Measurements from ENCODE around the gene C12orf60.

Gene C12orf60

DNA sequence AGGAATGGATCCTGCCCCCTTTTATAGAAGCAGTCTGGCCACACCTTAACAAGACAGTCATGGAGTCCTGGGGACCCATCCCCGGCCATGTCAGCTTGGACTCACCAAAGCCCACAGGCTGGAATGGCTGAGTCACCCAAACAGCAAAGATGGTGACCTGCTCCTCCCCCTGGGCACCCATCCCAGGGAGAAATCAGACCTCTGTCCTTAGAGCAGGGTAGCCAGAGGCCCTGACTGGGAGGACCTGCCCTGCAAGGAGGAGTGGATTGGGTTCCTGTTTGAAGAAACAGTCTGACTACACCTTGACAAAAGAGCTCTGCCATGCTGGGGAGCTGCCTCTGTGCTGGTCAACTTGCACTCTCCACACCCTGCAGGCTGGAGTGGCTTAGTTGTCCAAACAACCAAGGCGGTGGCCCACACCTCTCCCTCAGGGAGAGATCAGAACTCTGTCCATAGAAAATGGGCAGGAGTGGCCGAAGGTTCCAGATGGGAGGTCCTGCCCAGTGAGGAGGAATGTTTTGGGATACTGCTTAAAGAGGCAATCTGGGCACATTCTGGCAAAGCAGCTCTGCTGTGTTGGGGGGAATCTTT, 65.5 kb downstream of the C12orf60 start:
- no peak for DNase-seq (ENCODE audit: low read depth)
- no peak overlapping the region for H3K4me3 ChIP-seq (ENCODE audit: low read depth, low read length)
- TF ChIP-seq, protein P1, sequence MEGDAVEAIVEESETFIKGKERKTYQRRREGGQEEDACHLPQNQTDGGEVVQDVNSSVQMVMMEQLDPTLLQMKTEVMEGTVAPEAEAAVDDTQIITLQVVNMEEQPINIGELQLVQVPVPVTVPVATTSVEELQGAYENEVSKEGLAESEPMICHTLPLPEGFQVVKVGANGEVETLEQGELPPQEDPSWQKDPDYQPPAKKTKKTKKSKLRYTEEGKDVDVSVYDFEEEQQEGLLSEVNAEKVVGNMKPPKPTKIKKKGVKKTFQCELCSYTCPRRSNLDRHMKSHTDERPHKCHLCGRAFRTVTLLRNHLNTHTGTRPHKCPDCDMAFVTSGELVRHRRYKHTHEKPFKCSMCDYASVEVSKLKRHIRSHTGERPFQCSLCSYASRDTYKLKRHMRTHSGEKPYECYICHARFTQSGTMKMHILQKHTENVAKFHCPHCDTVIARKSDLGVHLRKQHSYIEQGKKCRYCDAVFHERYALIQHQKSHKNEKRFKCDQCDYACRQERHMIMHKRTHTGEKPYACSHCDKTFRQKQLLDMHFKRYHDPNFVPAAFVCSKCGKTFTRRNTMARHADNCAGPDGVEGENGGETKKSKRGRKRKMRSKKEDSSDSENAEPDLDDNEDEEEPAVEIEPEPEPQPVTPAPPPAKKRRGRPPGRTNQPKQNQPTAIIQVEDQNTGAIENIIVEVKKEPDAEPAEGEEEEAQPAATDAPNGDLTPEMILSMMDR (IDR thresholded peaks at IDR 0.05; ENCODE audit: control insufficient read depth, extremely low read depth, insufficient read depth), result no peak

DNA sequence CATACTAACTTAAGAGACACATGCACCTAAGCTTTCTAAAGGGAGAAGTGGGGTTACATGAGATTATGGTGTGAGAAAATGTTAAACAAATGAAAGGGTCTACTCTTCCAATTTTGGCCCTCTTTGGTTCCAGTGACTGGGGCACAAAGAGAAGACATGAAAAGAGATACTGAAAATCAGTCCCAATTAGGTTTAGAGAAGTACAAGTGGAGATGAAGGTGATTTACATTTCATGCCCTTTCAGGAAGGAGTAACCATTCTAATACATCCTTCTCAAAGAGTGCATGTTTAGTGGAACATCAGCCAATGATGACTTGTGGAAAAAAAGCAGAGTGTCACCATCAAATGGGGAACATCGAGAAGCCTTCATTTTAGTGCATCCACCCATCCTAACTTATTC, 67.8 kb downstream of the C12orf60 start:
- no peak for DNase-seq (ENCODE audit: low read depth)
- TF ChIP-seq, protein P1 (IDR thresholded peaks at IDR 0.05; ENCODE audit: control insufficient read depth, extremely low read depth, insufficient read depth), result no peak
- H3K4me3 ChIP-seq (ENCODE audit: low read depth, low read length), result no peak overlapping the region

DNA sequence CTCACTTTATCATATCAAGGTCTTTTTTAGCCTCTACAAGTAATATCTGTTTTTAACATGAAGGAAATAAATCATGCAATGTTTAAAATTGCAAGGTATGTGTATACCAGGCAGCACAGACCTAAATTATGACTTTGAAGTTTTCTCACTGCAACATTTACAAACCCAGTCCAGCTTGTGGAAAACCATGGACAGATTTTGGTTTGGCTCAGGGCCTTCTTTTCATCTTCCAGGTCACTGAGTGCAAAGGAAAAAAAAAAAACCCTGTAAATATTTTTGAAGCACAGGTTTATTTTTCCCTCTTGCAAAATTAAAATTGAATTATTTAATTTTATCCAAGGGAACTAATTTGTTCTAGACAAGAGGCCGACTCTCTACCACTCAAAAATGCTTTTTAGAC, 68.4 kb downstream of the C12orf60 start:
- no peak for DNase-seq (ENCODE audit: low read depth)
- TF ChIP-seq, protein P1 (IDR thresholded peaks at IDR 0.05; ENCODE audit: control insufficient read depth, extremely low read depth, insufficient read depth), result no peak
- no peak overlapping the region for H3K4me3 ChIP-seq (ENCODE audit: low read depth, low read length)

DNA sequence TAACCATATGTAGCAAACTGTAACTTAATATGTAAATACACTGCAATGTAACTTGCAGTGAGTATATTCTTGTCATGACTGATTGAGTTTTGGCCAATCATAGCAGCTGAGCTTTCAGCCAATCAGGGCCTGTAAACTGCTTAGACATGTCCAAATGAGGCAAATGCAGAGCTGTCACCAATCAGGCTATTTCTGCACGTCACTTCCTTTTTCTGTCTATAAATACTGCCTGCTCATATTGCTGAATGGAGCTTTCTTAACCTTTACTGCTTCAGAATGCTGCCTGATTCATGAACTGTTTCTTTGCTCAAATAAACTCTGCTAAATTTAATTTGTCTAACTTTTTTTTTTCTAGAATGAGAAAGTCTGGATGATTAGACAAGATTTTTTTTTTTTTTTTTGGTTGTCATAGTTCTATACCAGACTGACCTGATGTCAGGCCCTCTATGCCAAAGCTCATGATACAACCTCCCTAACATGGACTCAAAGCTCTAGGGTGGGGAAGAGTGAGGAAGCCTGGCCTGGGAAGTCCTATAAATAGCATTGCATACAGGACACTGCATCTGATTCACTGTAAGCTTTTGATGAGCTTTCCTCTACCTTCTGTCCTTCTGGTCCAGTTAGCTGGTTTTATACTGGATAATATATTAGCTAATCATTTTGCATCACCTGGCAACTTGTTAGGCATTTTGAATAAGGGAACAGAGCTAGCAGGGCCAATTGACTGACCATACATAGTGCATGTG, 70.1 kb downstream of the C12orf60 start:
- TF ChIP-seq, protein P1 (IDR thresholded peaks at IDR 0.05; ENCODE audit: control insufficient read depth, extremely low read depth, insufficient read depth), result no peak
- H3K4me3 ChIP-seq (ENCODE audit: low read depth, low read length), result no peak overlapping the region
- no peak for DNase-seq (ENCODE audit: low read depth)

All from LNCaP clone FGC (cell line).